NCI-H1694 treated with DMSO at 0.1 percent for 48 hours (cell line): ENCODE results near the gene FAM181A.

Experiments used
- DNase-seq: peaks from one replicate; lab custom pipeline; 2025; lab: John Stamatoyannopoulos, UW

FAM181A gene

GRCh38 chr14:93903342-93904184 is 23.6 kb upstream of the FAM181A start:
- peak; percentile 53 for DNase-seq

- no peak for DNase-seq
Observed at GRCh38 chr14:93905623-93906022, 21.5 kb upstream of the FAM181A start.

- peak; percentile 87 for DNase-seq
Observed at GRCh38 chr14:93906341-93907329, 20.5 kb upstream of the FAM181A start.

DNA sequence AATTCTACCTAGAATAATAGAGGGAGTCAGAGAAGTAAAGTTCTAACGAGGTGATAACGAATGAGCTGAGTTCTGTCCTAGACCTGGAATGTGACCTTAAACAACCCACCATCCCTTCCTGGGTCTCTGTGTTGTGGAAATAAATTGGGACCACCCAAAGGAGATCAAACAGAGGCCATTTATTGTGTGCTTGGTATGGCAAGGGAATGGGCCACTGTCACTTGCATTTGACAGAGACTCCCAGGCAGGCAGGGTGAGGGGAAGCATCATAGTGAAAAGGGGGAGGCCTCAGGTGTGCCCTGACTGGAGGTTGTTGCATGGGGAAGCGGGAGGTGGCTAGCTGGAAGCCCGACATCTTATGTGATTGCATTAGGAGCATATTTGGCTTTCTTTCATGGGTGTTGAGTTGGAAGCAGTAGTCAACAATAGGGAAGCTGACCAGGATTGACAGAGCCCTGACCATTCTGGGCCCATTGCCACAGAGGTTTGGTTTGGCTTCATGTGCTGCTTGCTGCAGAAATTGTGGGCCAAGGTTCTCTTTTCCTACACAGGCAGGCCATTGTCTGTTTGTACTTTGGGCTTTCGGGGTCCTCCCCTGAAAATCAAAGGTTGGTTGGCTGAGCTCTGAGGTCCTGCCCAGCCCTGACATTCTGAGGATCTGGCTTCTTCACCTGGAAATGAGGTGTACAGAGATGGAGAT is 17.6 kb upstream of the FAM181A start:
- DNase-seq = no peak

- no peak for DNase-seq
Observed at GRCh38 chr14:93911975-93912615, 15.0 kb upstream of the FAM181A start.

- DNase-seq = no peak
Observed at GRCh38 chr14:93912782-93913181, 14.4 kb upstream of the FAM181A start.

- no peak for DNase-seq
Observed at GRCh38 chr14:93914278-93914677, 12.9 kb upstream of the FAM181A start.

DNA sequence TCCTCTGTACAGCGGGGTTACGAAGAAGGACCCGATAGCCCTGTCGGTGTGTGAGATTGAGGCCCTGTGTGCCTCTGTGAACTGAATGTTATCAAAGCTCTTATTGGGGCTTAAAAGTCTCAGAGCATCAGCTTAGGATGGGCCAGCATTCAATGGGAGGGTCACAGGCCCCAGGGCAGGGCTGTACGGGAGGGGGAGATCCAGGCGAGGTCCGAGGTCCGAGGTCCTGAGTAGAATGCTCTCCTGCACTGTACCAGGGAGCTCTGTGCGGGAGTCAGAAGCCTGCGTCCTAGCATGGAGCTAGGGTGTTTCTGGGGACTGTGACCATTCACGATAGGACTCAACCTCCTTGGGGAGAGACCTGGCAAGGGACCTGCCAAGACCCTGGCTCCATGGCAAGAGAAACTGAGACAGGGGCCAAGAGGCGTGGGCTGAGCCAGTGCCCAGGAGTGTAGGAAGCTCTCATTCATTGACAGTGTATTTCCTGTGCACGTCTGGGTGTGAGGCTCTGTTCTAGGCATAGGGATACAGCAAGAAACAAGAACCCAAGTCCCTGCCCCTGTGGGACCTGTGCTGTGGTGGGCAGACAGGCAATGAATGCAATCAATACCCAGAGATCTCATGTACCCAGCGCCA is 12.0 kb upstream of the FAM181A start:
- no peak for DNase-seq

DNA sequence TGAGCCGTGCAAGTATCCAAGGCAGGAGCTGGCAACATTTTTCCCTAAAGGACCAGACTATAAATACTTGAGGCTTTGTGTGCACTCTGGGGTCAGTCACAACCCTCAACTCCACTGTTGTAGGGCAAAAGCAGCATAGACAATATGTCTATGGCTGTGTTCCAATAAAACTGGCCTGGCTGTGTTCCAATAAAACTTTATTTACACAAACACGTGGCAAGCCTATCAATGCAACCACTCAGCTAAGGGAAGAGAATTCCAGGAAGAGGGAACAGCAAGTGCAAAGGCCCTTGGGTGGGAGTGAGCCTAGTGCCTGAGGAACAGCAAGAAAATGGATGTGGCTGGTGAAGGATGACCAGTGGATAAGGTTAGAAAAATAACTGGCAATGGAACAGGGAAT is 11.3 kb upstream of the FAM181A start:
- no peak for DNase-seq

GRCh38 chr14:93916498-93916897 is 10.6 kb upstream of the FAM181A start:
- DNase-seq = no peak

DNA sequence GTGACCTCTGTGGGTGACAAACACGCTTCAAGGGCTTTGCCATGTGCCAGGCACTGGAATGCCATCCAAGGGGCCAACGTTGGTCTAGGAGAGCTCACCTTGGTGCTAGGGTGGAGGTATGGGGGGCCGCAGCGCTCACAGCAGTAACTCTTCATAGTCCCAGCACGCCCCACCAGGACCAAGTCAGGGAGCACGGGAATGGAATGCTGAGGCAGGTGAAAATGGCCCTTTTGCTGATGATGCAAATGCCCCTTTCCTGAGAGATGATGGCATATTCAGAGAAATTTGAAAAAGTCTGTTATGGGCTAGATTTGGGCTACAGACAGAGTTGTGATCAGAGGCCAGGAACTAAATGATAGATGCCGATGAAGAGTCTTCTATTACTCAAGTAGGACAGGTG is 10.0 kb upstream of the FAM181A start:
- DNase-seq = no peak

DNA sequence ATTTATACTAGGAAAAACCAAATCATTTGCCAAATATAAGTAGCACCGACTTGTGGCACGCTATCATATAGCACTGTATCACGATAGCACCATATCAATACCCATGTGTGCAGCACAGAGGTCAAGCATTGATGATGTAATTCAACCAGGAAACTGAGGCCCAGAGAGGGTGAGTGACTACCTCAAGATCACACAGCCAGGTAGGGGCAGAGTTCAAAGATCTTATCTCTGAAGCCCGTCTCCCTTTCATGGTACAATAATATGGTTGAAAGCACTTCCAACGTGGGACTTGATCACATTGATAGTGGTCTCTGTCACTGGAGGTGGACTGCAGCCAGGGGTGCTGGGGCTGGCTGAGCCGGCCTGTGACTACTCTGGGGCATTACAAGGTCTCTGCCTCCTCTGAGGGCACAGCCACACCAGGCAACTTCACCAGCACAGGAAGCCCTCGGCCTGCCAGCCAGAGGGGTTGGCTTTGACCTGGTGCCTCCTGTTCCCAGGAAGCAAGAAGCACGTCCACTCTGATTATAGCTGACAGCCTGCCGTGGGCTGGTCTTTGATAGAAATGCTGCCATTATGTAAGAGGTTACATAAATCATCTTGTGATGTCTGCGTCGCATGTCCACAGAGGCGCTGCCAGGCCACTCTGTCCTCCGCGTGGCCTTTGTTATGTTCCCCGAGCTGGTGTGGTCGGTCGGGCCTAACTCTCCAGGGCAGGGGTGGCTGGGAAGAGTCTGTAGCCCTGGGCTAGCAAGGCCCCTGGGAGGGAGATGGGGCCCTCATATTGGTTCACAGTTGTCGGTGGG is 5.9 kb upstream of the FAM181A start:
- DNase-seq = no peak

- no peak for DNase-seq
Observed at GRCh38 chr14:93923626-93924025, 3.5 kb upstream of the FAM181A start.

DNA sequence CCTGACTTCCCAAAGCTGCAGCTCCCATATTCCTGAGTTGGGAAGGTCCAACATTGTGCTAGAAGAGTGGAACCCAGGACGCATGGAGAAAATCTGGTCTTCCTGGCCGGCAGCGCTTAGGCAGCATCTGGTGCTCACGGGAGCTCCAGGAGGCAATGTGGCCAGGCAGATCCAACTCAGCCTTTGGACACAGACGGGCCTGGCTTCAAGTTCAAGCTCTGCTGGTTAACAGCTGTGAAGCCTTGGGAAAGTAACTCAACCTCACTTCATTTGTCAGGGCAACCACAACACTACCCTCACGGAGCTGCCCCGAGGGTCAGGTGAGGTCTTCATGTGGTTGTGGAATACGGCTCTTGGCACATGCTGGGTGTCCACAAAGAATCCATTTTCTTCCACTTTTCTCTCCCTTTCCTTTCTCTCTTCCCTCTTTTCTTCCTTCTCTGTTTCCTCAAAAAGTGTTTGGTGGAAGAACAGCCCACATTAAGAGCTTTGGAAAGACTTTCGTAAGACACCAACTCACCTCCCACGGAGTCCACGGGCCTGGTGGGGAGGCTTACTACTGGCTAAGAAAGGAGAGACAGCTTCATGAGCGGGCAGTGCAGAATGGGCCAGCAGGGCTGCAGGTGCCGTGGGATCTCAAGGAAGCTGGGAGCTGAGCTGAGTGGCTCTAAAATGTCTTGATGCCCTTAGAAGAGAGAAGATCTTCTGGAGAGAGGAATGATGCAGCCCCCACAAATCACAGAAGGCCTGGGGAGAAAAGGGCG is 2.4 kb upstream of the FAM181A start:
- no peak for DNase-seq

- no peak for DNase-seq
Observed at GRCh38 chr14:93925374-93925895, 1.7 kb upstream of the FAM181A start.

GRCh38 chr14:93926245-93926872 is 785 bp upstream of the FAM181A start:
- no peak for DNase-seq

GRCh38 chr14:93927800-93928145 is 629 bp downstream of the FAM181A start:
- no peak for DNase-seq

DNA sequence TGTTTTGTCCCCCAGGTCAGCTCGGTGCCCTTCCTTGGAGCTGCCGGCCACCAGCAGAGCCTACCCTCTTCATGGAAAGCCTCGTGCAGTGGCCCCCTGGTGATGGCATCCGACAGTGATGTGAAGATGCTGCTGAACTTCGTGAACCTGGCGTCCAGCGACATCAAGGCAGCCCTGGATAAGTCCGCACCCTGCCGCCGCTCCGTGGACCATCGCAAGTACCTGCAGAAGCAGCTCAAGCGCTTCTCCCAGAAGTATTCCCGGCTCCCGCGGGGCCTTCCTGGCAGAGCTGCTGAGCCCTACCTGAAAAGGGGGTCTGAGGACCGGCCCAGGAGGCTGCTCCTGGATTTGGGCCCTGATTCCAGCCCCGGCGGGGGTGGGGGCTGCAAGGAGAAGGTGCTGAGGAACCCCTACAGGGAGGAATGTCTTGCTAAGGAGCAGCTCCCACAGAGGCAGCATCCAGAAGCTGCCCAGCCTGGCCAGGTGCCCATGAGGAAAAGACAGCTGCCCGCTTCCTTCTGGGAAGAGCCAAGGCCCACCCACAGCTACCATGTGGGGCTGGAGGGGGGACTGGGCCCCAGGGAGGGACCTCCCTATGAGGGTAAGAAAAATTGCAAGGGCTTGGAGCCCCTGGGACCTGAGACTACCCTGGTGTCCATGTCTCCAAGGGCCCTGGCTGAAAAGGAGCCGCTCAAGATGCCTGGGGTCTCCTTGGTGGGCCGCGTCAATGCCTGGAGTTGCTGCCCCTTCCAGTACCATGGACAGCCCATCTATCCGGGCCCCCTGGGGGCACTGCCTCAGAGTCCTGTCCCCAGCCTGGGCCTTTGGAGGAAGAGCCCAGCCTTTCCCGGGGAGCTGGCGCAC is 1.3 kb downstream of the FAM181A start:
- DNase-seq = no peak
